ENCODE data around the gene APPL2.

DNA sequence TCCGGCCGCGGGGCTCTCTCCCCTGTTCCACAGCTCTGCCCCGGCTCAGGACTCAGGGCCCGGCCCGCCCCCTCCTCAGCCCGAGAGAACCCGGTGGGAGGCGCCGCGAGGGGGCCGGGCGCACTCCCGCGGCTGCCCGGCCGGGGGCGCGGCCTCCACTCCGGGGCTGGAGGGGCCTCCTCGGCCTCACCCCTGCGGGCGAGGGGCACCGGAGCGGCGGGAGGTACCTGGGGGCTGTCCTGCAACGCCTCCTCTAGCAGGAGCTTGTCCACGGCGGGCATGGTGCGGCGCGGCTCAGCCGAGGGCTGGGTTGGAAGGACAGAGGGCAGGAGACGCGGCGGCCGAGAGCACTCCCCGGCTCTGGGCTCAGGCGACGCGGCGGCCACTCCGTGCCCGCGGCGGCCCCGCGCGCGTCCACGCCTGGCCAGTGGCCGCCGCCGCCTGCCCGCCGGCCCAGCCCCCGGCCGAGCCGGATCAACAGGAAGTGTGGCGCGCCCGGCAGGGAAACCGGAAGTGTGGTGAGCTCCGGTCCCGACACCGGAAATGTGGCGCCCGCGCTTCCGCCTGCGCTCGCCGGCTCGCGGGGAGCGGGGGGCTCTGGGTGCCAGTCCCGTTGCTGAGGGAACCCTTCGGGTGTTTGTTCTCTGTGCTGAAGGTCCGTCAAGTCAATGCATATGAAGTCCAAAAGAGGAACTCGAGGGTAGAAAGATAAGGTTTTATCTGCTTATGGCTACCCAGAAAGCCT lies at the start of gene APPL2:
- TF ChIP-seq, protein P1, sequence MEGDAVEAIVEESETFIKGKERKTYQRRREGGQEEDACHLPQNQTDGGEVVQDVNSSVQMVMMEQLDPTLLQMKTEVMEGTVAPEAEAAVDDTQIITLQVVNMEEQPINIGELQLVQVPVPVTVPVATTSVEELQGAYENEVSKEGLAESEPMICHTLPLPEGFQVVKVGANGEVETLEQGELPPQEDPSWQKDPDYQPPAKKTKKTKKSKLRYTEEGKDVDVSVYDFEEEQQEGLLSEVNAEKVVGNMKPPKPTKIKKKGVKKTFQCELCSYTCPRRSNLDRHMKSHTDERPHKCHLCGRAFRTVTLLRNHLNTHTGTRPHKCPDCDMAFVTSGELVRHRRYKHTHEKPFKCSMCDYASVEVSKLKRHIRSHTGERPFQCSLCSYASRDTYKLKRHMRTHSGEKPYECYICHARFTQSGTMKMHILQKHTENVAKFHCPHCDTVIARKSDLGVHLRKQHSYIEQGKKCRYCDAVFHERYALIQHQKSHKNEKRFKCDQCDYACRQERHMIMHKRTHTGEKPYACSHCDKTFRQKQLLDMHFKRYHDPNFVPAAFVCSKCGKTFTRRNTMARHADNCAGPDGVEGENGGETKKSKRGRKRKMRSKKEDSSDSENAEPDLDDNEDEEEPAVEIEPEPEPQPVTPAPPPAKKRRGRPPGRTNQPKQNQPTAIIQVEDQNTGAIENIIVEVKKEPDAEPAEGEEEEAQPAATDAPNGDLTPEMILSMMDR (IDR thresholded peaks at IDR 0.05) = peak in 4 of 6 experiments; percentile 7 to 61 (median 52)
- peak; percentile 62 to 90 for TF ChIP-seq POLR2A (IDR thresholded peaks at IDR 0.05)
